ENCODE results near the gene PDLIM1. TPM values are rescaled to one million over a fixed set of nuclear protein-coding genes. Genes with fewer than 3 reads are reported as not detected.
A peak's percentile ranks its signal among the peaks of the same experiment; 100 is the strongest.

Gene PDLIM1
- total RNA-seq, 1 experiment from 2014 or later, result 115 TPM

- Histone ChIP-seq H3K9ac (ENCODE audit: extremely low read depth, insufficient read length, low read length) (no peak overlapping the region), H3K23ac (ENCODE audit: insufficient read length, low read depth, low read length) (no peak overlapping the region), H3K4ac (ENCODE audit: low read depth, low read length) (no peak overlapping the region), H3K27ac (ENCODE audit: insufficient read length, low read depth, low read length) (no peak overlapping the region), H2AFZ (ENCODE audit: low read length) (no peak overlapping the region), H3K27me3 (ENCODE audit: insufficient read depth, low read length) (no peaks in the 10 kb centered on the region), H2BK15ac (ENCODE audit: low read depth, low read length) (no peak overlapping the region), H3K79me1 (ENCODE audit: insufficient read depth, low read depth, low read length, poor library complexity, severe bottlenecking) (no peaks in the 10 kb centered on the region), H3K23me2 (ENCODE audit: insufficient read length, low read depth, low read length, poor library complexity, severe bottlenecking) (peaks cover 12% of the 10 kb centered on the region), H3K79me2 (ENCODE audit: insufficient read depth, low read length) (peaks cover 17% of the 10 kb centered on the region; the same call in 1 of the 2 replicates), H3T11ph (ENCODE audit: low read length) (no peak overlapping the region), H4K5ac (ENCODE audit: insufficient read length, low read depth, low read length) (no peak overlapping the region), H3K14ac (ENCODE audit: insufficient read depth, low read length) (no peak overlapping the region; the same call in 1 of the 2 replicates), H2BK120ac (ENCODE audit: low read depth, low read length, poor library complexity, severe bottlenecking) (no peak overlapping the region), H3K18ac (ENCODE audit: insufficient read length, low read depth, low read length) (no peak overlapping the region), H4K91ac (ENCODE audit: insufficient read length, low read depth, low read length) (no peak overlapping the region), H2BK20ac (ENCODE audit: low read depth, low read length, poor library complexity, severe bottlenecking) (no peak overlapping the region), H2BK12ac (ENCODE audit: insufficient read length, low read depth, low read length) (no peak overlapping the region), H3K4me1 (ENCODE audit: insufficient read depth, low read length) (0 out of 2 replicates have a peak, but pooled peaks cover 5% of the 10 kb centered on the region), H3K56ac (ENCODE audit: insufficient read length, low read depth, low read length) (no peak overlapping the region), H4K8ac (replicated peaks; ENCODE audit: insufficient read length, low read depth, low read length) (no peak overlapping the region), H2AK5ac (ENCODE audit: insufficient read length, low read length) (no peak overlapping the region), H3K9me3 (ENCODE audit: control insufficient read depth, low read depth, low read length) (no peaks in the 10 kb centered on the region), H3K4me2 (ENCODE audit: insufficient read depth, insufficient read length, low read length) (peak overlapping the region; percentile 45), H2BK5ac (ENCODE audit: insufficient read length, low read length) (no peak overlapping the region), H4K20me1 (ENCODE audit: control insufficient read depth, insufficient read depth, insufficient read length) (no peaks in the 10 kb centered on the region)
- H3K9me3 Mint-ChIP-seq, result no peaks in the 10 kb centered on the region
- no peak for DNase-seq
- peak overlapping the region; percentile 80 to 88 for H3K4me3 Mint-ChIP-seq
- peaks cover 54% of the 10 kb centered on the region in 2 experiments for H3K4me1 Mint-ChIP-seq
- peaks cover 0 to 9% (median 3%) of the 10 kb centered on the region in 3 experiments; a peak in 4 of 7 replicates for H3K36me3 Mint-ChIP-seq (ENCODE audit: insufficient read depth in 1 of 3, low read depth in 3 of 3)
- peaks cover 47% of the 10 kb centered on the region for H3K27me3 Mint-ChIP-seq (ENCODE audit: low read depth)
- no CpG with 5 or more reads among the region's 19 CpGs for WGBS (ENCODE audit: extremely low coverage, insufficient read length, low lambda C conversion rate)
- no peak overlapping the region; a peak in 1 of 7 replicates for H3K27ac Mint-ChIP-seq
- no peak for TF ChIP-seq CTCF (conservative IDR thresholded peaks at IDR 0.05)
These were observed 699 bp upstream of the PDLIM1 start for GRCh38 chr10:95291365-95292039.
